Endothelial cell of hepatic sinusoid (primary cell): ENCODE measurements around the gene FHOD1.

Source experiments
- in situ Hi-C: cut with HindIII; loops from 2 replicates; pipeline ENCODE4 v1.10.0; 2017; ENCODE audit warnings: low sequenced_read_pairs

FHOD1 gene

GRCh38 chr16:67252609-67253497 is 5.6 kb upstream of the FHOD1 start:
- in situ Hi-C loops = no loop called here

GRCh38 chr16:67250045-67250327 is 2.7 kb upstream of the FHOD1 start:
- in situ Hi-C loops = no loop called here

GRCh38 chr16:67249178-67250044 is 2.1 kb upstream of the FHOD1 start:
- in situ Hi-C loops = no loop called here

GRCh38 chr16:67248401-67249177 is 1.3 kb upstream of the FHOD1 start, which contains the start of gene SLC9A5:
Gene SLC9A5 (plus strand): TSS chr16:67248979. CDS start chr16:67249015, 36 bp downstream.
- in situ Hi-C loops = no loop called here

GRCh38 chr16:67248073-67248400 is 756 bp upstream of the FHOD1 start:
- in situ Hi-C loops = no loop called here

- in situ Hi-C loops = no loop called here
These were observed 507 bp downstream of the FHOD1 start for GRCh38 chr16:67246756-67247191.

- in situ Hi-C loops = no loop called here
These were observed 1.1 kb downstream of the FHOD1 start for GRCh38 chr16:67246081-67246755.

- in situ Hi-C loops = no loop called here
These were observed 1.6 kb downstream of the FHOD1 start for GRCh38 chr16:67245674-67246080.

GRCh38 chr16:67245186-67245585 is 2.1 kb downstream of the FHOD1 start:
- in situ Hi-C loops = no loop called here

GRCh38 chr16:67244387-67245185 is 2.7 kb downstream of the FHOD1 start:
- in situ Hi-C loops = no loop called here

- in situ Hi-C loops = no loop called here
These were observed 3.8 kb downstream of the FHOD1 start for GRCh38 chr16:67243481-67243880.

GRCh38 chr16:67242138-67242730 is 5.0 kb downstream of the FHOD1 start:
- in situ Hi-C loops = no loop called here

GRCh38 chr16:67241008-67241900 is 6.0 kb downstream of the FHOD1 start:
- in situ Hi-C loops = no loop called here

- in situ Hi-C loops = no loop called here
These were observed 6.8 kb downstream of the FHOD1 start for GRCh38 chr16:67240506-67240905.

GRCh38 chr16:67238806-67239470 is 8.3 kb downstream of the FHOD1 start:
- in situ Hi-C loops = loop anchor here (5.0 kb wide), 3 partner anchors 42 to 72 kb away; partner anchors contain the start of gene ELMO3

- in situ Hi-C loops = loop anchor here (5.0 kb wide), 3 partner anchors 41 to 71 kb away; partner anchors contain the start of gene ELMO3
These were observed 9.1 kb downstream of the FHOD1 start for GRCh38 chr16:67238278-67238575.

GRCh38 chr16:67237396-67238277 is 9.6 kb downstream of the FHOD1 start:
- in situ Hi-C loops = loop anchor here (5.0 kb wide), 3 partner anchors 40 to 70 kb away; partner anchors contain the start of gene ELMO3
